Astrocyte (in vitro differentiated cells and primary cell): ENCODE data around the gene IGF2R. TPM values are rescaled to one million over a fixed set of nuclear protein-coding genes. Genes with fewer than 3 reads are reported as not detected.

Source experiments
- DNase-seq: peaks from one replicate; pipeline ENCODE4 v3.0.0-alpha.2; 2010; ENCODE audit warnings: low read depth
- FAIRE-seq: peaks from 2 replicates; lab custom pipeline; 2011; peaks lifted over from hg19 to GRCh38; lab: Jason Lieb, UNC
- H2AFZ ChIP-seq: 2 replicates; pipeline ENCODE4 v1.6.0; 2012; ENCODE audit warnings: low read depth, low read length, inconsistent platforms
- H3K27ac ChIP-seq: 2 replicates; pipeline ENCODE4 v1.5.1; 2011; ENCODE audit warnings: low read depth, low read length, inconsistent platforms
- H3K27me3 ChIP-seq: 2 replicates; pipeline ENCODE4 v1.6.0; 2011; ENCODE audit warnings: low read length, inconsistent platforms; ENCODE audit not compliant: insufficient read depth
- H3K36me3 ChIP-seq: 2 replicates; pipeline ENCODE4 v1.5.1; 2011; ENCODE audit warnings: low read length, inconsistent platforms; ENCODE audit not compliant: insufficient read depth
- H3K4me1 ChIP-seq: 2 replicates; pipeline ENCODE4 v1.5.1; 2011; ENCODE audit warnings: low read length, inconsistent platforms; ENCODE audit not compliant: insufficient read depth
- H3K4me2 ChIP-seq: 2 replicates; pipeline ENCODE4 v1.6.0; 2012; ENCODE audit warnings: low read length, inconsistent platforms
- H3K4me3 ChIP-seq: 2 replicates; pipeline ENCODE4 v1.5.1; 2011; ENCODE audit warnings: low read depth, mild to moderate bottlenecking, low read length, inconsistent platforms; ENCODE audit not compliant: insufficient read depth
- H3K79me2 ChIP-seq: 2 replicates; pipeline ENCODE4 v1.6.0; 2012; ENCODE audit warnings: mild to moderate bottlenecking, low read length, inconsistent platforms; ENCODE audit not compliant: insufficient read depth
- H3K9ac ChIP-seq: 2 replicates; pipeline ENCODE4 v1.6.0; 2012; ENCODE audit warnings: mild to moderate bottlenecking, low read length, inconsistent platforms
- H3K9me3 ChIP-seq: 2 replicates; pipeline ENCODE4 v1.5.1; 2012; ENCODE audit warnings: low read depth, mild to moderate bottlenecking, low read length, inconsistent platforms; ENCODE audit not compliant: insufficient read depth
- H4K20me1 ChIP-seq: 2 replicates; pipeline ENCODE4 v1.6.0; 2012; ENCODE audit warnings: low read length, inconsistent platforms; ENCODE audit not compliant: insufficient read depth
- H3K27ac Mint-ChIP-seq: one replicate; pipeline ENCODE4 v1.8.0; 2021; ENCODE audit warnings: mild to moderate bottlenecking, mixed read lengths; ENCODE audit not compliant: unreplicated experiment
- H3K27me3 Mint-ChIP-seq: one replicate; pipeline ENCODE4 v1.8.0; 2021; ENCODE audit warnings: low read depth, mixed read lengths; ENCODE audit not compliant: unreplicated experiment
- H3K36me3 Mint-ChIP-seq: one replicate; pipeline ENCODE4 v1.8.0; 2021; ENCODE audit warnings: low read depth, mixed read lengths; ENCODE audit not compliant: unreplicated experiment
- H3K4me1 Mint-ChIP-seq: one replicate; pipeline ENCODE4 v1.8.0; 2021; ENCODE audit warnings: low read depth, mixed read lengths; ENCODE audit not compliant: unreplicated experiment
- H3K4me3 Mint-ChIP-seq: one replicate; pipeline ENCODE4 v1.8.0; 2021; ENCODE audit warnings: mild to moderate bottlenecking, moderate library complexity, mixed read lengths; ENCODE audit not compliant: unreplicated experiment
- H3K9me3 Mint-ChIP-seq: one replicate; pipeline ENCODE4 v1.8.0; 2021; ENCODE audit warnings: mild to moderate bottlenecking, mixed read lengths; ENCODE audit not compliant: unreplicated experiment
- EZH2 ChIP-seq: IDR thresholded peaks from 2 replicates; pipeline ENCODE4 v1.6.1; 2012; ENCODE audit warnings: mild to moderate bottlenecking, low read length, inconsistent platforms; ENCODE audit not compliant: insufficient read depth
- total RNA-seq: library from RNA; stranded (reverse); gene quantifications from 2 replicates; pipeline ENCODE4 v1.2.1, GENCODE V29; 2021
- TF ChIP-seq, protein P1 (sequence below): IDR thresholded peaks from 2 replicates; pipeline ENCODE4 v1.5.1; 2011; ENCODE audit warnings: low read depth, mild to moderate bottlenecking, inconsistent platforms, low read length, moderate library complexity; ENCODE audit not compliant: insufficient read depth

Gene IGF2R
- total RNA-seq, 1 donor from 2014 or later = 173 TPM

DNA sequence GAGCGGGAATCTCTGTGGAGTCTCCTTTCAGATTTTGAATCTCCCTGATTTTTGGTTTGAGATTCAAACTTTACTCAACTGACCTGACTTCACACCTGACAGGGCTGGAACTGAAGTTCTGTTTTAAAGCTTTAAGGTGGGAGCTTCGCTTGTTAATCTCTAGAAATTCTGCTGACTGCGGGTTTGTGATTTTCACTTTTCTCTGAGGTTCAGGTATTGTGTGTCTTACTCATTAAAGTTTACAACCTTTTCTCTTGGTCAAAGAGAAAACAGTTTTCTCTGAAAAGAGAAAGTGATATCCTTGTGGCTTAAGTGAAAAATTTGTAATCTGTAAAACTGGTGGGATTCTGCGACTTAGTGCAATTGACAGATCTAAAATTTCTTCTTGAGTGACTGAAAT, 20.7 kb upstream of the IGF2R start:
- Histone ChIP-seq H3K4me2 (no peak overlapping the region), H3K9me3 (peaks cover 9% of the 10 kb centered on the region), H3K36me3 (no peaks in the 10 kb centered on the region), H3K9ac (no peak overlapping the region), H4K20me1 (no peaks in the 10 kb centered on the region), H3K27ac (no peak overlapping the region), H3K4me3 (no peak overlapping the region), H3K79me2 (no peaks in the 10 kb centered on the region), H3K4me1 (peaks cover 1% of the 10 kb centered on the region), H3K27me3 (peaks cover 2% of the 10 kb centered on the region), H2AFZ (no peak overlapping the region)
- no peak overlapping the region for H3K27ac Mint-ChIP-seq
- DNase-seq = no peak
- H3K4me1 Mint-ChIP-seq = peaks cover 7% of the 10 kb centered on the region
- peaks cover 17% of the 10 kb centered on the region for H3K27me3 Mint-ChIP-seq
- H3K4me3 Mint-ChIP-seq = no peak overlapping the region
- FAIRE-seq = no peak
- TF ChIP-seq EZH2 = no peak
- TF ChIP-seq, protein P1, sequence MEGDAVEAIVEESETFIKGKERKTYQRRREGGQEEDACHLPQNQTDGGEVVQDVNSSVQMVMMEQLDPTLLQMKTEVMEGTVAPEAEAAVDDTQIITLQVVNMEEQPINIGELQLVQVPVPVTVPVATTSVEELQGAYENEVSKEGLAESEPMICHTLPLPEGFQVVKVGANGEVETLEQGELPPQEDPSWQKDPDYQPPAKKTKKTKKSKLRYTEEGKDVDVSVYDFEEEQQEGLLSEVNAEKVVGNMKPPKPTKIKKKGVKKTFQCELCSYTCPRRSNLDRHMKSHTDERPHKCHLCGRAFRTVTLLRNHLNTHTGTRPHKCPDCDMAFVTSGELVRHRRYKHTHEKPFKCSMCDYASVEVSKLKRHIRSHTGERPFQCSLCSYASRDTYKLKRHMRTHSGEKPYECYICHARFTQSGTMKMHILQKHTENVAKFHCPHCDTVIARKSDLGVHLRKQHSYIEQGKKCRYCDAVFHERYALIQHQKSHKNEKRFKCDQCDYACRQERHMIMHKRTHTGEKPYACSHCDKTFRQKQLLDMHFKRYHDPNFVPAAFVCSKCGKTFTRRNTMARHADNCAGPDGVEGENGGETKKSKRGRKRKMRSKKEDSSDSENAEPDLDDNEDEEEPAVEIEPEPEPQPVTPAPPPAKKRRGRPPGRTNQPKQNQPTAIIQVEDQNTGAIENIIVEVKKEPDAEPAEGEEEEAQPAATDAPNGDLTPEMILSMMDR = no peak
- no peaks in the 10 kb centered on the region for H3K36me3 Mint-ChIP-seq
- peaks cover 10% of the 10 kb centered on the region for H3K9me3 Mint-ChIP-seq

DNA sequence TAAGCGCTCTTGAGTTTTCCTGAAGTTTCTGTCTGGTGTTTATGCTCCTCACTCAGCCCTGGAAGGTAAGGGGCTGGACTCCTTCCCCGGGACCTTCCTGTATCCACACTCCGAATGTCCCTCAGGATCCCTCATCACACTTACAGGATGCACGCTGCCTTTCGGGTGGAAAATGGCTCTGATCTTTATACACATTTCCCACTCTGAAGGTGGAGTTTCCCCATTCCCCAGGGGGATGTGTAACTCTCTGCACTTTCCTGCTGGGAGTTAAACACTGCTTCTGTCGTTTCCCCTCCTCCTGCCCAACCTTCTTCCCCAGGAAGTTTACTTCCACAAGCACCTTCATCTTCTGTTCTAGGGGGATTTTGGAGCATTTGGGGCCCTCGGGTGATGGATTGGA, 17.1 kb upstream of the IGF2R start:
- DNase-seq (no peak), FAIRE-seq (no peak)
- H3K4me2 ChIP-seq = no peak overlapping the region
- H3K4me1 Mint-ChIP-seq = peaks cover 7% of the 10 kb centered on the region
- no peak overlapping the region for H3K27ac ChIP-seq
- no peaks in the 10 kb centered on the region for H3K36me3 ChIP-seq
- H3K9ac ChIP-seq = no peak overlapping the region
- peaks cover 2% of the 10 kb centered on the region for H3K27me3 ChIP-seq
- no peak overlapping the region for H2AFZ ChIP-seq
- no peaks in the 10 kb centered on the region for H4K20me1 ChIP-seq
- H3K4me3 ChIP-seq = no peak overlapping the region
- no peaks in the 10 kb centered on the region for H3K4me1 ChIP-seq
- no peaks in the 10 kb centered on the region for H3K9me3 ChIP-seq
- no peaks in the 10 kb centered on the region for H3K9me3 Mint-ChIP-seq
- TF ChIP-seq, protein P1 = no peak
- TF ChIP-seq EZH2 = no peak
- H3K36me3 Mint-ChIP-seq = no peaks in the 10 kb centered on the region
- H3K27ac Mint-ChIP-seq = no peak overlapping the region
- H3K4me3 Mint-ChIP-seq = no peak overlapping the region
- peaks cover 19% of the 10 kb centered on the region for H3K27me3 Mint-ChIP-seq
- H3K79me2 ChIP-seq = no peaks in the 10 kb centered on the region

DNA sequence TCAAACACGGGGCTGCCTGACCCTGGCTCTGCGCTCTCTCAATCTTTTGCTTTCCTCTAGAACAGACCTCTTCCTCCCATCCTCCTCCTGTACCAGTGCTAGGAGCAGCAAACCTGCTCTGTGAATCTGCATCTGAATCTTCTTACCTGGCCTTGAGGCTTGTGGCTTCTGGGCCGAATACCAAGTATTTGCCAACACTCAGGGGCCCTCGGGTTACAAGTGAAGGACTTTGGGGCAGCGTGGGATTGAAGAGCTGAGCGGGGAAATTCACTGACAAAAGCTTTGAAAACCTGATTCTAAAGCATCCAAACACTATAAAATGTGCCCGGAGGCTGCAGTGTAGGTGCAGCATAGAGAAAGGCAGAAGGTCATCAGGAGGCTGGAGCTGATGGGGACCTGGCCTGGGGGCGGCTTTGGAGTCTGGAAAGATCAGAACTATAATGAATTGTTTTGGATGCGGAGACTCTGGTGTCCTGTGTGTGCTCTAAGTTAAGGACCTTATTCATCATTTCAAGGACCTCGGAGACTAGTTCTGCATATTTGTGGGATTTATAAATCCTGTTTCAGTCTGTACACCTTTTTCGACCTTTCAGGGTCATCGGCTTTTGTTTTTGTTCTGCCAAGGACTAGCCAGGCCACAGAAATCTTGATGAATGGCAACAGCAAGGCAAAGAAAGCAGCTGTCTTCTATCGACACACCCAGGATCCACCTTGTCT, 16.4 kb upstream of the IGF2R start:
- DNase-seq (no peak), FAIRE-seq (no peak)
- Mint-ChIP-seq H3K4me3 (no peak overlapping the region), H3K27ac (no peak overlapping the region), H3K9me3 (no peaks in the 10 kb centered on the region), H3K4me1 (peaks cover 7% of the 10 kb centered on the region), H3K36me3 (no peaks in the 10 kb centered on the region), H3K27me3 (peaks cover 19% of the 10 kb centered on the region)
- no peak overlapping the region for H3K4me3 ChIP-seq
- no peak overlapping the region for H3K4me2 ChIP-seq
- H2AFZ ChIP-seq = no peak overlapping the region
- no peaks in the 10 kb centered on the region for H3K9me3 ChIP-seq
- no peaks in the 10 kb centered on the region for H4K20me1 ChIP-seq
- H3K27me3 ChIP-seq = peaks cover 2% of the 10 kb centered on the region
- H3K36me3 ChIP-seq = no peaks in the 10 kb centered on the region
- H3K4me1 ChIP-seq = no peaks in the 10 kb centered on the region
- H3K9ac ChIP-seq = no peak overlapping the region
- no peak overlapping the region for H3K27ac ChIP-seq
- H3K79me2 ChIP-seq = no peaks in the 10 kb centered on the region
- TF ChIP-seq EZH2 = no peak
- TF ChIP-seq, protein P1 = no peak
